Hepatocyte (in vitro differentiated cells): Measurements from ENCODE around the gene KLHL21.

ENCODE experiments used
- EZH2 ChIP-seq: fragments of 200-600 bp; sonication (generic); IDR thresholded peaks from 2 replicates; pipeline ENCODE4 v1.6.1; 2016; ENCODE audit warnings: antibody characterized with exemption, mild to moderate bottlenecking, borderline replicate concordance
- TF ChIP-seq, protein P1 (sequence below): fragments of 200-600 bp; sonication (generic); IDR thresholded peaks from 2 replicates; pipeline ENCODE4 v1.5.1; 2016; ENCODE audit warnings: antibody characterized with exemption, mild to moderate bottlenecking; ENCODE audit not compliant: poor library complexity

DNA sequence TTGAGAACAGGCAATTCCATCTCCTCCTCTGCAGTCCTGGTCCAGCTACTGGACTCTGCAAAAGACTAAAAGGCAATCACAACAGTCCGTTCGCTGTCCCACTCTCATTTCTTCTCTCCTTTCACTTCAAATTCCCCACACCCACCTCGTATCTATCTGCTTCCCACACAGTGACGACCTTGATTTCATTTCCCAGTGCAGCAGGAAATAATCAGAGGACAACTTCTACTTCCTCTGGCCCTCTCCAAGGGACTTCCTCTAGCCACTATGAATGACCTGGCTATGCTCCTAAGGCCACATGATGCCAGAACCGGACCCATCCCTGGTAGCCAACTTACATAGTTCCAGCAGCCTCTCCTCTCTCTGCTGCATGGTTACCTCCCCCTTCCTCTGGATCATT lies 56.3 kb downstream of the KLHL21 start:
- TF ChIP-seq, protein P1, sequence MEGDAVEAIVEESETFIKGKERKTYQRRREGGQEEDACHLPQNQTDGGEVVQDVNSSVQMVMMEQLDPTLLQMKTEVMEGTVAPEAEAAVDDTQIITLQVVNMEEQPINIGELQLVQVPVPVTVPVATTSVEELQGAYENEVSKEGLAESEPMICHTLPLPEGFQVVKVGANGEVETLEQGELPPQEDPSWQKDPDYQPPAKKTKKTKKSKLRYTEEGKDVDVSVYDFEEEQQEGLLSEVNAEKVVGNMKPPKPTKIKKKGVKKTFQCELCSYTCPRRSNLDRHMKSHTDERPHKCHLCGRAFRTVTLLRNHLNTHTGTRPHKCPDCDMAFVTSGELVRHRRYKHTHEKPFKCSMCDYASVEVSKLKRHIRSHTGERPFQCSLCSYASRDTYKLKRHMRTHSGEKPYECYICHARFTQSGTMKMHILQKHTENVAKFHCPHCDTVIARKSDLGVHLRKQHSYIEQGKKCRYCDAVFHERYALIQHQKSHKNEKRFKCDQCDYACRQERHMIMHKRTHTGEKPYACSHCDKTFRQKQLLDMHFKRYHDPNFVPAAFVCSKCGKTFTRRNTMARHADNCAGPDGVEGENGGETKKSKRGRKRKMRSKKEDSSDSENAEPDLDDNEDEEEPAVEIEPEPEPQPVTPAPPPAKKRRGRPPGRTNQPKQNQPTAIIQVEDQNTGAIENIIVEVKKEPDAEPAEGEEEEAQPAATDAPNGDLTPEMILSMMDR = no peak
- no peak for TF ChIP-seq EZH2
